ENCODE results near the gene SORT1. TPM values are rescaled to one million over a fixed set of nuclear protein-coding genes. Genes with fewer than 3 reads are reported as not detected.
A peak's percentile ranks its signal among the peaks of the same experiment; 100 is the strongest.

SORT1 gene
- total RNA-seq, 4 donors from 2014 or later, result 55.8 to 79.2 (median 68.3) TPM

GRCh38 chr1:109412551-109412950, 14.8 kb upstream of the SORT1 start:
- DNase-seq (ENCODE audit: low spot score) (no peak), ATAC-seq (ENCODE audit: low FRiP score) (no peak)
- TF ChIP-seq, protein P1, sequence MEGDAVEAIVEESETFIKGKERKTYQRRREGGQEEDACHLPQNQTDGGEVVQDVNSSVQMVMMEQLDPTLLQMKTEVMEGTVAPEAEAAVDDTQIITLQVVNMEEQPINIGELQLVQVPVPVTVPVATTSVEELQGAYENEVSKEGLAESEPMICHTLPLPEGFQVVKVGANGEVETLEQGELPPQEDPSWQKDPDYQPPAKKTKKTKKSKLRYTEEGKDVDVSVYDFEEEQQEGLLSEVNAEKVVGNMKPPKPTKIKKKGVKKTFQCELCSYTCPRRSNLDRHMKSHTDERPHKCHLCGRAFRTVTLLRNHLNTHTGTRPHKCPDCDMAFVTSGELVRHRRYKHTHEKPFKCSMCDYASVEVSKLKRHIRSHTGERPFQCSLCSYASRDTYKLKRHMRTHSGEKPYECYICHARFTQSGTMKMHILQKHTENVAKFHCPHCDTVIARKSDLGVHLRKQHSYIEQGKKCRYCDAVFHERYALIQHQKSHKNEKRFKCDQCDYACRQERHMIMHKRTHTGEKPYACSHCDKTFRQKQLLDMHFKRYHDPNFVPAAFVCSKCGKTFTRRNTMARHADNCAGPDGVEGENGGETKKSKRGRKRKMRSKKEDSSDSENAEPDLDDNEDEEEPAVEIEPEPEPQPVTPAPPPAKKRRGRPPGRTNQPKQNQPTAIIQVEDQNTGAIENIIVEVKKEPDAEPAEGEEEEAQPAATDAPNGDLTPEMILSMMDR (IDR thresholded peaks at IDR 0.05), result no peak

- no peak for ATAC-seq (ENCODE audit: low FRiP score)
- TF ChIP-seq, protein P1 (IDR thresholded peaks at IDR 0.05), result no peak
- no peak for DNase-seq (ENCODE audit: low spot score)
Observed at GRCh38 chr1:109404838-109405237, 7.1 kb upstream of the SORT1 start.

GRCh38 chr1:109402025-109402424, 4.3 kb upstream of the SORT1 start:
- ATAC-seq (ENCODE audit: low FRiP score) (no peak), DNase-seq (ENCODE audit: low spot score) (no peak)
- TF ChIP-seq, protein P1 (IDR thresholded peaks at IDR 0.05), result no peak

DNA sequence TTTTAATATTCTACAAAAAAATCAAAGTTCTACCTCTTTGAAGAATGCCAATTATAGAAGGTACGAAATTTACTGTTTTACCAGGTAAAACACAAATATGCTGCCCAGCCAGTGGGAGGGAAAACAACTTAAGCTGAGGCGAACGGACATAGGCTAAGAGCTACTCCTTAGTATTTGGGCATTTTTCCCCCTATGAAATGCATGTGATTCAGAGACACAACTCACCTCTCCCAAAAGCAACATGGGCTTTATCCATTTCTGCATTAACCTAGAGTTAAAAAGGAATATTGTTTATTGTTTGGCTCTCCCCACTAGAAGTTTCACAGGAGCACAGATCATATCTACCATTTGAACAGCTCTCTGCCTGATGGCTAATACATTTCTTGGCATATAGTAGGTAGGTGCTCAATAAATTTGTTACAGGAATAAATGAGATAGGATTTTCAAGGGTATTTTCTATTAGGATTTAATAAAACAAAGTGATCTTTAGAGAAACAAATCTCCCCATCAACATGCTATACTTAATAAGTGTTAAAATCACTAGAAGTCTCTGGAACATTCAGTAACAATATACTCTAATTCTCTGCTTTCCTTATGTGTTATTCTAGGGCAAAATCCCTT, 2.4 kb upstream of the SORT1 start:
- DNase-seq (ENCODE audit: low spot score) (no peak), ATAC-seq (ENCODE audit: low FRiP score) (no peak)
- TF ChIP-seq, protein P1 (IDR thresholded peaks at IDR 0.05), result no peak

DNA sequence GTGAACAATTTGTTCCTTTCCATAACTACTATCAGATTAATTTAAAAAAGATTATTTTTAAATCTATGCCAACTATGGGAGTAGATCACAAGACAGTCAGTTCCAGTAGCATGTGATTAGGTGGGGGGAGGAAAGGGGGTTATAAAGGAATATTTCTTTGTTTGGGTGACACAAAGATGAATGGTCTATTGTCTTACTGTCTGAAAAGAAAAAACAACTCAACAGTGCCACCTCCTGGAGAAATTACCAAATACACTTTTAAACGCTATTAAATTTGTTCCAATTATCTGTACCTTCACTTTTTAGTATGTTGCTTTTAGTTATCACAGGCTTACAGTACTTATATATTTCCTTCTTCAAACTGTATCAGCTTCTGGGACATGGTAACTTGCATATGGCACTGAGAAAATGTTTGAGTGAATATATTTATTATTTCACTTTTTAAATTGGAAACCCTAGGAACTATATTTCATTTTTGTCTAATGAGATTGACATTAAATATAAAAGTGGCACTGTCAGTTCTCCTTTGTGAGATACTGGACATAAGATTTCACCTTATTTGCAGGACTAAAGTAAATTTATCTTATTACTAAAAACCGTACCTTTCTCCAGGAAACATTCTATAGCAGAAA, 1.7 kb upstream of the SORT1 start:
- ATAC-seq (ENCODE audit: low FRiP score) (no peak), DNase-seq (ENCODE audit: low spot score) (no peak)
- TF ChIP-seq, protein P1 (IDR thresholded peaks at IDR 0.05), result peak in 1 of 3 donors; percentile 42

GRCh38 chr1:109398343-109399225, 866 bp upstream of the SORT1 start:
- TF ChIP-seq, protein P1 (IDR thresholded peaks at IDR 0.05), result no peak
- no peak for DNase-seq (ENCODE audit: low spot score)
- ATAC-seq (ENCODE audit: low FRiP score), result no peak

Data from omental fat pad (tissue), 4 donors.